ENCODE results near the gene ADCK2.

GRCh38 chr7:140724706-140725105 lies 52.0 kb downstream of the ADCK2 start:
- no peak for TF ChIP-seq CTCF (IDR thresholded peaks at IDR 0.05; ENCODE audit: low read depth, low read length)
- no peak for TF ChIP-seq EZH2phosphoT487 (IDR thresholded peaks at IDR 0.05; ENCODE audit: low read depth)

All from OCI-LY3 (cell line).